OCI-LY1 (cell line): ENCODE results near the gene UNCX.
"Not testable (repeated sequence)": the region's sequence is repeated elsewhere in the genome, so short reads cannot be mapped to it uniquely, and the experiment has no call there.

Experiments
- H2AFZ ChIP-seq: fragments of 200-600 bp; sonication (generic), shearing (Covaris generic); 2 replicates; pipeline ENCODE4 v1.6.0; 2014; ENCODE audit warnings: antibody characterized with exemption, mild to moderate bottlenecking, low read length
- H3F3A ChIP-seq: fragments of 200-600 bp; sonication (generic), shearing (Covaris generic); 2 replicates; pipeline ENCODE4 v1.6.0; 2014; ENCODE audit warnings: mild to moderate bottlenecking, antibody characterized with exemption, low read length, moderate library complexity; ENCODE audit not compliant: insufficient read depth
- H3K27ac ChIP-seq: fragments of 200-600 bp; sonication (generic); 2 replicates; pipeline ENCODE4 v1.5.1; 2014; ENCODE audit warnings: low read length, mixed run types, mild to moderate bottlenecking, low read depth; ENCODE audit not compliant: poor library complexity, severe bottlenecking
- H3K27me3 ChIP-seq: fragments of 200-600 bp; sonication (generic); 2 replicates; pipeline ENCODE4 v1.6.0; 2014; ENCODE audit warnings: antibody characterized with exemption, mild to moderate bottlenecking, low read length, moderate library complexity; ENCODE audit not compliant: insufficient read depth
- H3K36me3 ChIP-seq: fragments of 200-600 bp; sonication (generic); 2 replicates; pipeline ENCODE4 v1.6.1; 2014; ENCODE audit warnings: mild to moderate bottlenecking, antibody characterized with exemption, low read length, moderate library complexity, mixed read lengths; ENCODE audit not compliant: insufficient read depth
- H3K4me1 ChIP-seq: fragments of 200-600 bp; sonication (generic); 2 replicates; pipeline ENCODE4 v1.5.1; 2014; ENCODE audit warnings: mild to moderate bottlenecking, low read length, moderate library complexity; ENCODE audit not compliant: insufficient read depth, severe bottlenecking
- H3K4me2 ChIP-seq: fragments of 200-600 bp; sonication (generic), shearing (Covaris generic); 2 replicates; pipeline ENCODE4 v1.6.1; 2014; ENCODE audit warnings: low read length
- H3K4me3 ChIP-seq: fragments of 200-600 bp; sonication (generic); 2 replicates; pipeline ENCODE4 v1.5.1; 2014; ENCODE audit warnings: low read length, low read depth, mild to moderate bottlenecking, mixed read lengths; ENCODE audit not compliant: poor library complexity, severe bottlenecking
- H3K79me2 ChIP-seq: fragments of 200-600 bp; shearing (Covaris generic); 2 replicates; pipeline ENCODE4 v1.6.1; 2016; ENCODE audit warnings: mixed run types, low read length, mixed read lengths; ENCODE audit not compliant: insufficient read depth
- H3K9ac ChIP-seq: fragments of 200-600 bp; sonication (generic), shearing (Covaris generic); 2 replicates; pipeline ENCODE4 v1.6.1; 2014; ENCODE audit warnings: mild to moderate bottlenecking, low read length, mixed read lengths
- H3K9me2 ChIP-seq: fragments of 200-600 bp; sonication (generic), shearing (Covaris generic); 2 replicates; pipeline ENCODE4 v1.6.1; 2014; ENCODE audit warnings: low read depth, mild to moderate bottlenecking, low read length, mixed read lengths
- H3K9me3 ChIP-seq: fragments of 200-600 bp; shearing (Covaris generic); 2 replicates; pipeline ENCODE4 v1.6.1; 2014; ENCODE audit warnings: low read length, mixed read lengths
- H4K20me1 ChIP-seq: fragments of 200-600 bp; sonication (generic), shearing (Covaris generic); 2 replicates; pipeline ENCODE4 v1.6.0; 2016; ENCODE audit warnings: mild to moderate bottlenecking, low read length; ENCODE audit not compliant: insufficient read depth
- CTCF ChIP-seq: fragments of 200-600 bp; sonication (generic), shearing (Covaris generic); IDR thresholded peaks from 2 replicates; pipeline ENCODE4 v1.5.1; 2017; ENCODE audit warnings: mild to moderate bottlenecking, antibody characterized with exemption, low read length, moderate library complexity, mixed read lengths
- EZH2 ChIP-seq: fragments of 200-600 bp; sonication (generic), shearing (Covaris generic); IDR thresholded peaks from 2 replicates; pipeline ENCODE4 v1.8.0; 2017; ENCODE audit warnings: borderline replicate concordance, mixed run types, mild to moderate bottlenecking, antibody characterized with exemption, low read length, moderate library complexity, mixed read lengths

UNCX gene

GRCh38 chr7:1211611-1212010, 21.1 kb upstream of the UNCX start:
- Histone ChIP-seq H4K20me1 (no peaks in the 10 kb centered on the region), H3K9me2 (no peaks in the 10 kb centered on the region), H3K4me3 (no peak overlapping the region), H3K27me3 (peaks cover 5% of the 10 kb centered on the region; the same call in 1 of the 2 replicates), H3K36me3 (no peaks in the 10 kb centered on the region), H3K9me3 (no peaks in the 10 kb centered on the region), H3K4me1 (no peaks in the 10 kb centered on the region), H3K79me2 (no peaks in the 10 kb centered on the region), H3F3A (no peaks in the 10 kb centered on the region), H3K9ac (no peak overlapping the region), H3K27ac (no peak overlapping the region), H3K4me2 (no peak overlapping the region), H2AFZ (no peak overlapping the region)
- no peak for TF ChIP-seq CTCF
- no peak for TF ChIP-seq EZH2

DNA sequence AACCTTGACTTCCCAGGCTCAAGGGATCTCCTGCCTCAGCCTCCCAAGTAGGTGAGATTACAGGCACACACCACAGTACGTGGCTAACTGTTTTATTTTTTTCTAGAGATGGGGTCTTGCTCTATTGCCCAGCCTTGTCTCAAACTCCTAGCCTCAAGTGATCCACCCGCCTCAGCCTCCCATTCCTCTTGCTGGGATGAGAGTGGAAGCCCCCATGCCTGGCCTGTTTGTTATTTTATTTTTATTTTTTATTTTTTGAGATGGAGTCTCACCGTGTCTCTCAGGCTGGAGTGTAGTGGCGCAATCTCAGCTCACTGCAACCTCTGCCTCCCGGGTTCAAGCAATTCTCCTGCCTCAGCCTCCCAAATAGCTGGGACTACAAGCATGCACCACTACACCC, 20.6 kb upstream of the UNCX start:
- not testable (repeated sequence) for H3K27me3 ChIP-seq, H3K36me3 ChIP-seq, H3K4me3 ChIP-seq, H3F3A ChIP-seq, H3K4me1 ChIP-seq, H3K27ac ChIP-seq, H3K79me2 ChIP-seq, H3K9me3 ChIP-seq, H4K20me1 ChIP-seq, H3K4me2 ChIP-seq, H2AFZ ChIP-seq, H3K9ac ChIP-seq, H3K9me2 ChIP-seq

- no peak overlapping the region for H3K27ac ChIP-seq
- H3K27me3 ChIP-seq = no peaks in the 10 kb centered on the region; the same call in 1 of the 2 replicates
- no peak overlapping the region for H3K4me3 ChIP-seq
- H3K9ac ChIP-seq = no peak overlapping the region
- H3K4me1 ChIP-seq = no peaks in the 10 kb centered on the region
- H4K20me1 ChIP-seq = no peaks in the 10 kb centered on the region
- no peaks in the 10 kb centered on the region for H3K79me2 ChIP-seq
- no peak overlapping the region for H2AFZ ChIP-seq
- no peaks in the 10 kb centered on the region for H3F3A ChIP-seq
- no peaks in the 10 kb centered on the region for H3K9me2 ChIP-seq
- H3K36me3 ChIP-seq = no peaks in the 10 kb centered on the region
- no peaks in the 10 kb centered on the region for H3K9me3 ChIP-seq
- TF ChIP-seq EZH2 (no peak), CTCF (no peak)
- H3K4me2 ChIP-seq = no peak overlapping the region
Observed at GRCh38 chr7:1214516-1214915, 18.2 kb upstream of the UNCX start.

GRCh38 chr7:1218541-1219165, 14.0 kb upstream of the UNCX start:
- Histone ChIP-seq H3K4me3 (no peak overlapping the region), H3K9me3 (no peaks in the 10 kb centered on the region), H3K36me3 (no peaks in the 10 kb centered on the region), H3K4me1 (no peaks in the 10 kb centered on the region), H3K9ac (no peak overlapping the region), H4K20me1 (no peaks in the 10 kb centered on the region), H3K27me3 (no peaks in the 10 kb centered on the region), H3K9me2 (no peaks in the 10 kb centered on the region), H3K79me2 (no peaks in the 10 kb centered on the region), H3F3A (no peaks in the 10 kb centered on the region), H2AFZ (no peak overlapping the region), H3K4me2 (no peak overlapping the region), H3K27ac (no peak overlapping the region)
- TF ChIP-seq CTCF = no peak
- no peak for TF ChIP-seq EZH2
